Activated CD8-positive, alpha-beta memory T cell treated with anti-CD3 and anti-CD28 coated beads for 4 hours (primary cell): ENCODE measurements around the gene HMCN1.

Source experiments
- DNase-seq, 2 donors: peaks; one replicate each; pipeline ENCODE4 v3.0.0-alpha.2; 2020; ENCODE audit warnings: low read depth in 2 of 2

The HMCN1 gene

GRCh38 chr1:186030453-186030852 lies 296.3 kb downstream of the HMCN1 start:
- DNase-seq, result no peak

- no peak for DNase-seq
Measured at GRCh38 chr1:186033847-186034271, 299.7 kb downstream of the HMCN1 start.

GRCh38 chr1:186042230-186042629 lies 308.0 kb downstream of the HMCN1 start:
- DNase-seq, result no peak

GRCh38 chr1:186043296-186043695 lies 309.1 kb downstream of the HMCN1 start:
- DNase-seq, result no peak

GRCh38 chr1:186044079-186044685 lies 310.0 kb downstream of the HMCN1 start:
- DNase-seq, result no peak

- no peak for DNase-seq
Measured at GRCh38 chr1:186046437-186047211, 312.4 kb downstream of the HMCN1 start.

- DNase-seq, result no peak
Measured at GRCh38 chr1:186050360-186050759, 316.2 kb downstream of the HMCN1 start.

GRCh38 chr1:186054003-186054402 lies 319.8 kb downstream of the HMCN1 start:
- DNase-seq, result no peak

- DNase-seq, result no peak
Measured at GRCh38 chr1:186054932-186055331, 320.7 kb downstream of the HMCN1 start.

- no peak for DNase-seq
Measured at GRCh38 chr1:186055846-186056245, 321.7 kb downstream of the HMCN1 start.

- no peak for DNase-seq
Measured at GRCh38 chr1:186057086-186057485, 322.9 kb downstream of the HMCN1 start.

- DNase-seq, result no peak
Measured at GRCh38 chr1:186059311-186059710, 325.1 kb downstream of the HMCN1 start.

GRCh38 chr1:186059752-186060151 lies 325.6 kb downstream of the HMCN1 start:
- no peak for DNase-seq

- DNase-seq, result no peak
Measured at GRCh38 chr1:186060226-186060625, 326.0 kb downstream of the HMCN1 start.

GRCh38 chr1:186063091-186063657 lies 329.0 kb downstream of the HMCN1 start:
- no peak for DNase-seq

- no peak for DNase-seq
Measured at GRCh38 chr1:186066411-186066810, 332.2 kb downstream of the HMCN1 start.

- DNase-seq, result no peak
Measured at GRCh38 chr1:186073697-186074096, 339.5 kb downstream of the HMCN1 start.

- no peak for DNase-seq
Measured at GRCh38 chr1:186076006-186076405, 341.8 kb downstream of the HMCN1 start.

- no peak for DNase-seq
Measured at GRCh38 chr1:186078245-186078644, 344.1 kb downstream of the HMCN1 start.

- DNase-seq, result no peak
Measured at GRCh38 chr1:186079084-186079684, 345.0 kb downstream of the HMCN1 start.

- DNase-seq, result no peak
Measured at GRCh38 chr1:186082235-186082937, 348.2 kb downstream of the HMCN1 start.

GRCh38 chr1:186086583-186086982 lies 352.4 kb downstream of the HMCN1 start:
- DNase-seq, result no peak
